Measurements from ENCODE around the gene RSPO3. TPM values are rescaled to one million over a fixed set of nuclear protein-coding genes. Genes with fewer than 3 reads are reported as not detected.
"Not testable (repeated sequence)": the region's sequence is repeated elsewhere in the genome, so short reads cannot be mapped to it uniquely, and the experiment has no call there.

RSPO3 gene
- polyA plus RNA-seq, 2 of the 4 experiments (the other 2 are of a cell fraction): 32.4 to 128 TPM

GRCh38 chr6:127214032-127214431 lies 95.6 kb downstream of the RSPO3 start:
- H3K9me3 ChIP-seq; POLR2A ChIA-PET; H3K27ac ChIP-seq; FAIRE-seq; DNase-seq (ENCODE audit: low read depth in 1 of 2, low spot score in 1 of 2); H3K4me3 ChIP-seq; CTCF ChIA-PET; ATAC-seq; H3K4me2 ChIP-seq: not testable (repeated sequence)
- 88% methylated on average over 13 of the region's 13 CpGs for WGBS (ENCODE audit: missing lambda C conversion rate)
- peaks cover 21% of the 10 kb centered on the region for H3K4me1 ChIP-seq

GRCh38 chr6:127214531-127214930 lies 96.1 kb downstream of the RSPO3 start:
- CTCF ChIA-PET, H3K9me3 ChIP-seq: not testable (repeated sequence)
- no CpG with 5 or more reads among the region's 31 CpGs for WGBS (ENCODE audit: missing lambda C conversion rate)

GRCh38 chr6:127215931-127216330 lies 97.5 kb downstream of the RSPO3 start:
- TF ChIP-seq ZC3H11A (IDR thresholded peaks at IDR 0.05): no peak
- no peak for TF ChIP-seq POLR2A (IDR thresholded peaks at IDR 0.05; ENCODE audit: low read length)
- H3K4me3 ChIP-seq: no peak overlapping the region
- DNase-seq (ENCODE audit: low read depth in 1 of 2, low spot score in 1 of 2) (no peak), FAIRE-seq (no peak), ATAC-seq (no peak)
- 14% methylated on average over 1 of the region's 1 CpG for WGBS (ENCODE audit: missing lambda C conversion rate)
- H3K9me3 ChIP-seq: no peaks in the 10 kb centered on the region
- H3K4me2 ChIP-seq: peak overlapping the region; percentile 61
- POLR2A ChIA-PET: no interaction called here
- H3K4me1 ChIP-seq: peaks cover 21% of the 10 kb centered on the region
- CTCF ChIA-PET: no interaction called here
- H3K27ac ChIP-seq: peak overlapping the region; percentile 17 to 37; a peak in 1 of 6 replicates

More at GRCh38 chr6:127214531-127214930, 96.1 kb downstream of the RSPO3 start:
- H3K4me3 ChIP-seq; DNase-seq (ENCODE audit: low read depth in 1 of 2, low spot score in 1 of 2); POLR2A ChIA-PET; ATAC-seq; H3K27ac ChIP-seq; FAIRE-seq; H3K4me2 ChIP-seq: not testable (repeated sequence)
- H3K4me1 ChIP-seq: peaks cover 21% of the 10 kb centered on the region

GRCh38 chr6:127216810-127217789 lies 98.6 kb downstream of the RSPO3 start:
- no peak overlapping the region for H3K4me3 ChIP-seq
- H3K9me3 ChIP-seq: no peaks in the 10 kb centered on the region
- peaks cover 21% of the 10 kb centered on the region for H3K4me1 ChIP-seq
- no peak for TF ChIP-seq GATA3 (IDR thresholded peaks at IDR 0.05; ENCODE audit: borderline replicate concordance)
- peak; percentile 53 for TF ChIP-seq MAFK (IDR thresholded peaks at IDR 0.05; ENCODE audit: partially characterized antibody)
- DNase-seq (ENCODE audit: low read depth in 1 of 2, low spot score in 1 of 2) (no peak), ATAC-seq (no peak), FAIRE-seq (no peak)
- no peak overlapping the region for H3K27ac ChIP-seq
- ChIA-PET POLR2A (no interaction called here), CTCF (no interaction called here)
- WGBS (ENCODE audit: missing lambda C conversion rate): 47% methylated on average over 2 of the region's 2 CpGs
- H3K4me2 ChIP-seq: 0 out of 3 replicates have a peak overlapping the region, but pooled peaks have one; percentile 22

- Histone ChIP-seq H3K9me3 (no peaks in the 10 kb centered on the region), H3K27ac (no peak overlapping the region), H3K4me2 (no peak overlapping the region), H3K4me3 (no peak overlapping the region), H3K4me1 (peaks cover 21% of the 10 kb centered on the region)
- ATAC-seq (no peak), DNase-seq (ENCODE audit: low read depth in 1 of 2, low spot score in 1 of 2) (no peak), FAIRE-seq (no peak)
- CTCF ChIA-PET: no interaction called here
- POLR2A ChIA-PET: no interaction called here
- WGBS (ENCODE audit: missing lambda C conversion rate): 81% methylated on average over 1 of the region's 1 CpG
- no peak for TF ChIP-seq KDM5A (IDR thresholded peaks at IDR 0.05)
- no peak for TF ChIP-seq ZFP36 (IDR thresholded peaks at IDR 0.05; ENCODE audit: borderline replicate concordance, partially characterized antibody)
- TF ChIP-seq BHLHE40 (IDR thresholded peaks at IDR 0.05; ENCODE audit: low read depth, low read length): no peak
- no peak for TF ChIP-seq ESRRA (IDR thresholded peaks at IDR 0.05; ENCODE audit: borderline replicate concordance, low read length)
- TF ChIP-seq BCL3 (IDR thresholded peaks at IDR 0.05): no peak
Measured at GRCh38 chr6:127219869-127220268, 101.4 kb downstream of the RSPO3 start.

- H3K4me2 ChIP-seq: no peak overlapping the region
- ChIA-PET CTCF (interaction anchor here (1.1 kb wide), 1 partner anchor 31 kb away, joined by 4 read pairs; no protein-coding TSS in a partner anchor), POLR2A (no interaction called here)
- H3K27ac ChIP-seq: no peak overlapping the region
- H3K4me1 ChIP-seq: peaks cover 12% of the 10 kb centered on the region
- no peaks in the 10 kb centered on the region for H3K9me3 ChIP-seq
- 79% methylated on average over 4 of the region's 4 CpGs for WGBS (ENCODE audit: missing lambda C conversion rate)
- ATAC-seq (no peak), FAIRE-seq (no peak), DNase-seq (ENCODE audit: low read depth in 1 of 2, low spot score in 1 of 2) (no peak)
- TF ChIP-seq EHF (CRISPR knock-in tag; IDR thresholded peaks at IDR 0.05) (no peak), EP300 (IDR thresholded peaks at IDR 0.05) (no peak), CTCF (IDR thresholded peaks at IDR 0.05) (no peak), NR3C1 (IDR thresholded peaks at IDR 0.05) (no peak), NFE2L2 (conservative IDR thresholded peaks at IDR 0.05; ENCODE audit: low read length) (no peak), JUN (IDR thresholded peaks at IDR 0.05) (no peak), FOSB (CRISPR knock-in tag; IDR thresholded peaks at IDR 0.05) (no peak), SREBF2 (IDR thresholded peaks at IDR 0.05) (no peak)
- H3K4me3 ChIP-seq: no peak overlapping the region
Measured at GRCh38 chr6:127221201-127221600, 102.7 kb downstream of the RSPO3 start.
